IMR-90 (cell line): ENCODE results near the gene EIF3I.

Experiments
- BHLHE40 ChIP-seq: fragments of 150-350 bp; IDR thresholded peaks from 2 replicates; pipeline ENCODE4 v1.6.1; 2016; ENCODE audit warnings: mild to moderate bottlenecking, low read depth, low read length
- CEBPB ChIP-seq: IDR thresholded peaks from 2 replicates; pipeline ENCODE4 v1.6.1; 2012; ENCODE audit warnings: low read depth, low read length, improper control_type of control experiment
- CTCF ChIP-seq: conservative IDR thresholded peaks from 2 replicates; pipeline ENCODE4 v1.5.1; 2012; ENCODE audit warnings: mild to moderate bottlenecking, low read depth, low read length, improper control_type of control experiment
- ELK1 ChIP-seq: fragments of 150-350 bp; IDR thresholded peaks from 2 replicates; pipeline ENCODE4 v1.6.1; 2016; ENCODE audit warnings: low read depth, mild to moderate bottlenecking, low read length, moderate library complexity, borderline replicate concordance
- FOS ChIP-seq: fragments of 150-350 bp; IDR thresholded peaks from 2 replicates; pipeline ENCODE4 v1.6.1; 2016; ENCODE audit warnings: low read depth, low read length
- MAFK ChIP-seq: IDR thresholded peaks from 2 replicates; pipeline ENCODE4 v1.6.1; 2012; ENCODE audit warnings: low read depth, low read length, improper control_type of control experiment
- MAZ ChIP-seq: IDR thresholded peaks from 2 replicates; pipeline ENCODE4 v1.6.1; 2012; ENCODE audit warnings: low read depth, mild to moderate bottlenecking, low read length, improper control_type of control experiment, moderate library complexity, borderline replicate concordance
- MXI1 ChIP-seq: IDR thresholded peaks from 2 replicates; pipeline ENCODE4 v1.6.1; 2012; ENCODE audit warnings: low read depth, mild to moderate bottlenecking, low read length, moderate library complexity, borderline replicate concordance
- POLR2A ChIP-seq: IDR thresholded peaks from 2 replicates; pipeline ENCODE4 v1.6.1; 2012; ENCODE audit warnings: mild to moderate bottlenecking, low read depth, low read length
- RAD21 ChIP-seq: IDR thresholded peaks from 2 replicates; pipeline ENCODE4 v1.6.1; 2012; ENCODE audit warnings: low read length, improper control_type of control experiment
- RCOR1 ChIP-seq: IDR thresholded peaks from 2 replicates; pipeline ENCODE4 v1.6.1; 2012; ENCODE audit warnings: mild to moderate bottlenecking, low read length, improper control_type of control experiment; ENCODE audit not compliant: insufficient replicate concordance
- RFX5 ChIP-seq: IDR thresholded peaks from 2 replicates; pipeline ENCODE4 v1.8.0; 2012; ENCODE audit warnings: low read depth, mild to moderate bottlenecking, low read length, moderate library complexity
- SMC3 ChIP-seq: fragments of 150-350 bp; IDR thresholded peaks from 2 replicates; pipeline ENCODE4 v1.6.1; 2016; ENCODE audit warnings: low read depth, mild to moderate bottlenecking, antibody characterized with exemption, low read length, moderate library complexity
- USF2 ChIP-seq: fragments of 150-350 bp; IDR thresholded peaks from 2 replicates; pipeline ENCODE4 v1.6.1; 2017; ENCODE audit warnings: mild to moderate bottlenecking, antibody characterized with exemption, low read length, low read depth

- TF ChIP-seq POLR2A, result no peak
- TF ChIP-seq CTCF, result no peak
- TF ChIP-seq RAD21, result no peak
- TF ChIP-seq RCOR1, result no peak
- no peak for TF ChIP-seq MAZ
- no peak for TF ChIP-seq USF2
- no peak for TF ChIP-seq CEBPB
- no peak for TF ChIP-seq RFX5
- no peak for TF ChIP-seq SMC3
- no peak for TF ChIP-seq MAFK
- no peak for TF ChIP-seq MXI1
- TF ChIP-seq BHLHE40, result no peak
- no peak for TF ChIP-seq ELK1
- no peak for TF ChIP-seq FOS
These were observed 23.8 kb upstream of the EIF3I start for GRCh38 chr1:32198237-32199042.
